SH-SY5Y (cell line): ENCODE data around the gene SHISA6.

ENCODE experiments used
- GATA2 ChIP-seq: IDR thresholded peaks from 2 replicates; pipeline ENCODE4 v1.6.1; 2011; ENCODE audit warnings: mild to moderate bottlenecking, low read depth, low read length
- GATA3 ChIP-seq: IDR thresholded peaks from 2 replicates; pipeline ENCODE4 v1.6.1; 2011; ENCODE audit warnings: low read depth, mild to moderate bottlenecking, low read length, moderate library complexity

The SHISA6 gene

GRCh38 chr17:11459861-11460331 lies 218.9 kb downstream of the SHISA6 start:
- TF ChIP-seq GATA2 (no peak), GATA3 (no peak)

GRCh38 chr17:11461993-11462548 lies 221.1 kb downstream of the SHISA6 start:
- TF ChIP-seq GATA2 (no peak), GATA3 (no peak)

DNA sequence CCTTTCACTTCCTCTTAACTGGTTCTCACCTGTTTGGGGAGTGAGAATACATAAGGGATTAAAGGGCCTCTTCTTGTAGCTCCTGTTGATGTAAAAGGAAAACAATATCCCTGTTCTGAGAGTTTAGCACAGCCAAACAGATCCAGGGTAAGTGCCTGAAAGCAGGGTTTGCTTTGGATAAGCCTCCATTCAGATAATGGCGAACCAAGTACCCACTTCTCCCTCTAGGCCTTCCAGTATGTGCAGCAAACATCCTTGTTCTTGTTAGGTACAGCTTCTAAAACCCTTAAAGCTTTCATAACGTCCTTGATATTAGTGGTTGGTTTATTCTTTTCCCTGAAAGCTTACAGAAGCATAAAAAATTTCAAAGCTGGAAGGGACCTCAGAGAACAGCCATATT lies 226.6 kb downstream of the SHISA6 start:
- TF ChIP-seq GATA2, result no peak
- no peak for TF ChIP-seq GATA3

- TF ChIP-seq GATA3 (no peak), GATA2 (no peak)
Observed at GRCh38 chr17:11485336-11486100, 244.5 kb downstream of the SHISA6 start.

DNA sequence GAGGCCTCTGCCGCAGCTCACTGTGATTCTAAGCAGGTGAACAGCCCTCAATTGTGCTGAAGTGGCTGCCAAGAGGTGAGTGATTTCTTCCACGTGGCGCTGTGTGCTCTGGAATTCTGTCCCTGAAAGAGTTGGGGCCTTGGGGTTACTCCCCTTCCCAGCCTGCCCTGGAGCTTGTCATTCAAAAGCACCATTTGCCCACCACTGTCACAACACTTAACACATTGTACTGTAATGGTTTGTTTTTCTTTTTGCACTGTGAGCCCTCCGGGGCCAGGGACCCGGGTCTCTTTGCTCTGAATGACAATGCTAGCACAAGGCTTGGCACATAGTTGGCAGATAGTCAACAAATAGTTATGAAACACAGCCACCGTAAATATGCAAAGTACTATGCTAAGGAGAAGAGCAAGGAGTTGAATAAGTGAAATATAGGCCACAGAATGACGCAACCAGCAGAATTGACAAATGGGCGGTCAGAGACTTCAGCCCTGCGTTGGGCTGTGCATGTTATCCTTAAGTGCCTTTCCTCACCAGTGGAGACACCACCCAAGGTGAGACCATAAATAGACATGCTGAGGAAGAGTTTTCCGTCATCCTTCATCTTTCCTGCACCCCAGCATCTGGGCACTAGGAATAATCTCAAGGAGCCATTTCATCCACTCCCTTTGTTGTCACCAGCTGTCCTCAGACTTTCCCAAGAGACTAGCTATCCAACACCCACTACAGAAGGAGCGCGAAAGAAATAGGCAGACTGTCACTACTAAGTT lies 245.3 kb downstream of the SHISA6 start:
- TF ChIP-seq GATA3, result no peak
- no peak for TF ChIP-seq GATA2

GRCh38 chr17:11486868-11487310 lies 245.9 kb downstream of the SHISA6 start:
- TF ChIP-seq GATA2 (no peak), GATA3 (no peak)

GRCh38 chr17:11487469-11487868 lies 246.5 kb downstream of the SHISA6 start:
- TF ChIP-seq GATA3 (no peak), GATA2 (no peak)

GRCh38 chr17:11488407-11488806 lies 247.4 kb downstream of the SHISA6 start:
- TF ChIP-seq GATA2, result no peak
- TF ChIP-seq GATA3, result no peak

DNA sequence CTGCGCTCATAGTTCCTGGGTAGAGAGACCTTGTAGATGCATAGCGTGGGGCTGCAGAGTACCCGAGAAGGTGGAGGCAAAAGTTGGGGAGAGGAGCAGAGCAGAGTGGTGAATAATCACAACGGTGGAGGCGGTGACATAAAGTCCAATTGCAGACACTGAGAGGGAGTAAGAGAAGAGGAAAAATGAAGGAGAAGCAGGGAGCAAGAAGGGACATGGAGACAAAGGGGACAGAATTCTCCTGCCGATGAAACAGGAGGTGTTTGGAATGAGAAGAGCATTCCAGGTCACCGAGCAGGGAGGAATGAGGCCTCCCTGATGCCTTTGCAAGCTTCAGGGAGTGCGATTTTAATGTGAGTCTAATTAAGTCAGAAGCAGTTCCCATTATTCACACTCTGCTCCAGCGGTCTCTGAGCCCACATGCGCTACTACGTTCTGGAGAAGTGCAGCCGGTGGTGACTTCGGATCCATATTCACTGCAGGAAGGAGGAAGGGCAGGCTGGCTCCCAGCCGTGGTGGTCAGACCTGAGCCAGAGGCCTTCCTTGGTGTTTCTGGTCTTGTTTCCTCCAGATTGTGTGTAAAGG lies 249.2 kb downstream of the SHISA6 start:
- no peak for TF ChIP-seq GATA3
- no peak for TF ChIP-seq GATA2

DNA sequence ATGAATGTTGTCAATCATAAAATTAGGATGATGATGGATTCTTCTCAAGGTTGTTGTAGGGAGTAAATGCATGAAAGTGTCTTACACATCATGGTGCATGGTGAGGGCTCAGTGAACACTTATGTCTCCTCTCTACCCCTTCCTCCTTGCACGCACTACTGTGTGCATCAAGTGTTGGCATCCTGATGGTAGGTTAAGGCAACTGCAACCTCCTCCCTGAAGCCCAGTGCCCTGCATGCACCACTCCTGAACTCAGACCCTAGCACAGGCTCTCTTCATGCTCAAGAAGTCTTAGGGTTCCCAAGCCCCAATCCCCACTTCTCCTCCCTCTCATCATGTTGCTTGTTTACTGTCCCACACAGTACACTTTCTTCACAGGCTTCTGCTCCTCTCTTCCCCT lies 251.5 kb downstream of the SHISA6 start:
- no peak for TF ChIP-seq GATA2
- no peak for TF ChIP-seq GATA3

DNA sequence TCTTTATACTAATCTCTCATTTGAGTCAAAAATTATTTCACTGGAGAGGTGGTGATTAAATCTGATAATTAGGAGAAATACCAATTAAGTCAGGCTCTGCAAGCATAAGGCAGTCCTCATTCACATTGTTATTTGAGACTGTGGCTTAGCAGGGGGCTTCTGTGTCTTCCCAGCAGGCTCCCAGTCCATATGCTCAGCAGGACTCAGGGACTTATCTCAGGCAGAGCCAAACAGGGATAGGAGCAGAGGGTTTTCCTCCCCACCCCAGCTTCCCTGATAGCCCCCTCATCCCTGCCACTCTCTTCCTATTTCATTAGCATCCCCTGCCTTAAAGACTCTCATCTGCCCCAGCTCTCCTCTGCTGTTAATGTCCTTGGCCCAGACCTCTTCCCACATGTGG lies 252.9 kb downstream of the SHISA6 start:
- TF ChIP-seq GATA3, result no peak
- TF ChIP-seq GATA2, result no peak

- TF ChIP-seq GATA3 (no peak), GATA2 (no peak)
Observed at GRCh38 chr17:11495613-11496012, 254.6 kb downstream of the SHISA6 start.

GRCh38 chr17:11499881-11500280 lies 258.9 kb downstream of the SHISA6 start:
- TF ChIP-seq GATA3 (no peak), GATA2 (no peak)

GRCh38 chr17:11503308-11504035 lies 262.5 kb downstream of the SHISA6 start:
- no peak for TF ChIP-seq GATA2
- TF ChIP-seq GATA3, result no peak

- TF ChIP-seq GATA2 (no peak), GATA3 (no peak)
Observed at GRCh38 chr17:11506635-11507034, 265.6 kb downstream of the SHISA6 start.
